ENCODE measurements around the gene AFTPH. TPM values are rescaled to one million over a fixed set of nuclear protein-coding genes. Genes with fewer than 3 reads are reported as not detected.

The AFTPH gene
- total RNA-seq, 2 experiments from 2014 or later, result 31.1 to 38.9 TPM

DNA sequence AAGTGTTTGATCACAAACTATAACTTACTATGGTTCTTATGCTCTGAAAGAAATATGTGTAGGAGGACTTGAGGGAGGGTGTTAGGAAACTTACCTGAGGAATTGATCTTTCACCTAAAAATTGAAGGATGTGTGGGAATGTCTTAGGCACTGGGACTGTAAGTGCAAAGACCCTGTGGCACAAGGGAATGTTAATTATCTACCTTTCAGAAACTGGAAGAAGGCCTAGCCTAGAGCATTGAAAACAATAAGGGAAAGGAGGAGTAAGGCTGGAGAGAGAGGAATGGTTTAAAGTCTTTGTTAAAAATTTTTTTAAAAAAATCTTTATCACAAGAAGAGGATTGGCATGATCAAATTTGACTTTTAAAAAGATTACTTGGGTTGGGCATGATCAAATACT, 7.9 kb downstream of the AFTPH start:
- no peak for DNase-seq
- CTCF ChIA-PET, result interaction anchor here (1.2 kb wide), 1 partner anchor 8 kb away, joined by 3 read pairs; the partner anchor contains the start of gene AFTPH
- H3K27me3 Mint-ChIP-seq, result no peaks in the 10 kb centered on the region
- H3K4me3 Mint-ChIP-seq, result no peak overlapping the region
- peaks cover 51% of the 10 kb centered on the region for H3K4me1 Mint-ChIP-seq
- H3K36me3 Mint-ChIP-seq (ENCODE audit: low read depth), result peaks cover 10% of the 10 kb centered on the region
- POLR2A ChIA-PET, result no interaction called here
- no peak overlapping the region for H3K27ac Mint-ChIP-seq
- H3K9me3 Mint-ChIP-seq, result no peaks in the 10 kb centered on the region

DNA sequence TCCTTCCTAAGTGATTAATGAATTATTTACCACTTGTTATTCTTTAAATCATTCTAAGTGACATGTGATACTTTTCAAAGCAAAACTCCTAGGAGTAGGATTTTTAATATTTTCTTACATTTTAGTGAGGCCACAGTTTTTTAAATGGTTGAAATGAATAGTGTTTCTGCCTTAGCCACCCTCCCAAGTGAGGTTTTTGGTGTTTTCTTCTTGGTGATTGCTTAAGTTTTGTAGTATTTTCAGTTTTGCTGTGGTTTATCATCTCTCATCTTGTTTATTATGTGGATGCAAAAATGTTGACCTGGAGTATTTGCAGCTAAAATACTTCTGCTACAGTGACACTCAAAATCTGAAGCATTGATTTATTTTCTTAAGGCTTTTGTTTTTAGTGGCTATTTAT, 9.8 kb downstream of the AFTPH start:
- ChIA-PET CTCF (interaction anchor here (0.6 kb wide), 1 partner anchor 162 kb away, joined by 4 read pairs; no protein-coding TSS in a partner anchor), POLR2A (no interaction called here)
- Mint-ChIP-seq H3K36me3 (ENCODE audit: low read depth) (peaks cover 7% of the 10 kb centered on the region), H3K27me3 (no peaks in the 10 kb centered on the region), H3K4me1 (peaks cover 48% of the 10 kb centered on the region), H3K4me3 (no peak overlapping the region), H3K27ac (peak overlapping the region; percentile 31), H3K9me3 (no peaks in the 10 kb centered on the region)
- no peak for DNase-seq

DNA sequence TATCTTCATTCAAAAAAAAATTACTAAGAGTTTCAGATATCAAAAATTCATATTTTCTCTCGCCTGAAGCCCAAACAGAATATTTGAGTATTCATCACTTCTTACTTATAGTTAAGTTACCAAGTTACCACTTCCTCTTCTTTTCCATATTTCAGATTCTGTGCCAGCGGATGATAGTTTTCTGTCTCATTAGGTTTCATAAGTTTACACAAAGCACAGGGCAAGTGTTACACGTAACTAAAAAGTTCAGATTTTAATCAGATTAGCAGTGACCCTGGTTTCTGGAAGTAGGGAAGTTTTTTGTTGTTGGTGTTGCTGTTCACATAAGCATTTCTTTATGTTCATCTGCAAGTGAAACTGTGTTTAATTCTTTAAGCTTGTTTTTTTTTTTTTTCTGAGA, 10.2 kb downstream of the AFTPH start:
- H3K27ac Mint-ChIP-seq, result no peak overlapping the region
- H3K4me1 Mint-ChIP-seq, result peaks cover 48% of the 10 kb centered on the region
- peaks cover 7% of the 10 kb centered on the region for H3K36me3 Mint-ChIP-seq (ENCODE audit: low read depth)
- CTCF ChIA-PET, result interaction anchor here (0.6 kb wide), 1 partner anchor 163 kb away, joined by 4 read pairs; no protein-coding TSS in a partner anchor
- no peak overlapping the region for H3K4me3 Mint-ChIP-seq
- H3K27me3 Mint-ChIP-seq, result no peaks in the 10 kb centered on the region
- no peak for DNase-seq
- no peaks in the 10 kb centered on the region for H3K9me3 Mint-ChIP-seq
- POLR2A ChIA-PET, result no interaction called here

DNA sequence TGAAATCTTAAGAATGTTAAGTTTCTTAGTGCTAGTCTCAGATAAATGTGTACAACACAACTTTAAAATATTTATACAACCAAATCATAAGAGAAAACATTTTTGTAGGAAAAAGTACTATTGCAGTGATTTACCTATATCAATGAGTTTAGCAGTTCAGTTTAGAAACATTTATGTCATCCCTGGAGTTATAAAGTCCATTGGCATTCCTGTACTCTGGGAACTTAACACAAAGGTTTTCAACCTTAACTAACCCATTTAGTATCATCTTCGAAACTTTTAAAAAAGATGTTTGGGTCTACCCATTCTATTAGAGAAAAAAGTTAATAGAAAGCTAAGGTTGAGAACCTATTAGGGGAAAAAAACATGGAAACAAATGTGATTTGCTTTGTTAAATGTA, 10.9 kb downstream of the AFTPH start:
- peaks cover 54% of the 10 kb centered on the region for H3K4me1 Mint-ChIP-seq
- H3K9me3 Mint-ChIP-seq, result no peaks in the 10 kb centered on the region
- H3K27me3 Mint-ChIP-seq, result no peaks in the 10 kb centered on the region
- ChIA-PET CTCF (no interaction called here), POLR2A (no interaction called here)
- no peak overlapping the region for H3K27ac Mint-ChIP-seq
- no peak for DNase-seq
- no peak overlapping the region for H3K4me3 Mint-ChIP-seq
- H3K36me3 Mint-ChIP-seq (ENCODE audit: low read depth), result peaks cover 7% of the 10 kb centered on the region

DNA sequence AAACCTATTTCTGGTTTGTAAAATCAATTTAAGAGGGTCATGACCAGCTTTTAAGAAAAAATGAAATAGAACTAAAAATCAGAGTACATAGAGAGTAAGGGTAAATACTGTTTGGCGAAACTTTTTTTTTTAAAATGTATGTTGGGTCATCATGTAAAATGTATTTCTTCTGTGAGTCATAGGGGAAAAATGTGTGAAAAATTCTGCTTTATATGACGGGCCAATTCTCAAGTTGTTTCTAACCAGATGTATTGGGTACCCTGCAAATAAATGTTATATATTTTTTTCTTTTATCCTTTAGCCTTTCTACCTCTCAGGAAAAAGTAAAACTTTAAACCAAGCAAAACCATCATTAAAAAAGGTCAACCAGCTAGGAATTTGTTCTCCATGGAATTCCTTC, 13.9 kb downstream of the AFTPH start:
- POLR2A ChIA-PET, result no interaction called here

GRCh38 chr2:64538764-64539433, 14.8 kb downstream of the AFTPH start:
- no peak for DNase-seq
- H3K4me1 Mint-ChIP-seq, result peaks cover 37% of the 10 kb centered on the region
- ChIA-PET CTCF (interaction anchor here (0.6 to 1.5 kb wide), 3 partner anchors 15 to 582 kb away, joined by 3 to 4 read pairs (median 3); partner anchors contain the start of gene AFTPH), POLR2A (no interaction called here)
- no peaks in the 10 kb centered on the region for H3K27me3 Mint-ChIP-seq
- H3K27ac Mint-ChIP-seq, result no peak overlapping the region
- H3K9me3 Mint-ChIP-seq, result no peaks in the 10 kb centered on the region
- no peak overlapping the region for H3K4me3 Mint-ChIP-seq
- peaks cover 5% of the 10 kb centered on the region for H3K36me3 Mint-ChIP-seq (ENCODE audit: low read depth)

More for the DNA sequence above, 13.9 kb downstream of the AFTPH start:
- H3K36me3 Mint-ChIP-seq (ENCODE audit: low read depth), result peaks cover 3% of the 10 kb centered on the region
- H3K27me3 Mint-ChIP-seq, result no peaks in the 10 kb centered on the region
- no peak overlapping the region for H3K4me3 Mint-ChIP-seq
- CTCF ChIA-PET, result interaction anchor here (0.8 kb wide), 1 partner anchor 13 kb away, joined by 4 read pairs; no protein-coding TSS in a partner anchor
- no peaks in the 10 kb centered on the region for H3K9me3 Mint-ChIP-seq
- no peak for DNase-seq
- H3K27ac Mint-ChIP-seq, result no peak overlapping the region
- H3K4me1 Mint-ChIP-seq, result peaks cover 40% of the 10 kb centered on the region

DNA sequence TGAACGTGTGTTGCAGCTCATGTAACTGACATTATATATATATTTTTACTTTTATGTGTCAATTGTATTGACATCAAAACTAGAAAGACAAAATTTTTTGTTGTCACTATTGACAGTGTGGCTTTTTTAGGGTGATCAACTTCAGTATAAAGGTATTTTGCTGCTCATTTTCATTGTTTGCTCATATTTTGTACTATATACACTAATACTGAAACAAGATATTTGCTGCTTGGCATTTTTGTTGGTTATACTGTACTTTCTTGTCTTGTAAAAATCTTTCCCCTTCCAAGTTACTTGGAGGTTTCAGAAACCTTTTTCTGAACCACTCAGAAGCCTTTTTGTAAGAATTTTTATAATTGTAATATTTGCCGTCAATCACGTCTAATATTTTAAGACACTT, 16.5 kb downstream of the AFTPH start:
- no peak for DNase-seq
- no peak overlapping the region for H3K4me3 Mint-ChIP-seq
- no peak overlapping the region for H3K27ac Mint-ChIP-seq
- H3K4me1 Mint-ChIP-seq, result peaks cover 29% of the 10 kb centered on the region
- no peaks in the 10 kb centered on the region for H3K9me3 Mint-ChIP-seq
- POLR2A ChIA-PET, result no interaction called here
- H3K36me3 Mint-ChIP-seq (ENCODE audit: low read depth), result peaks cover 5% of the 10 kb centered on the region
- CTCF ChIA-PET, result interaction anchor here (1.2 to 1.6 kb wide), 2 partner anchors 18 to 69 kb away, joined by 3 read pairs; no protein-coding TSS in a partner anchor
- no peaks in the 10 kb centered on the region for H3K27me3 Mint-ChIP-seq

- no peak for DNase-seq
- Mint-ChIP-seq H3K9me3 (no peaks in the 10 kb centered on the region), H3K36me3 (ENCODE audit: low read depth) (peaks cover 2% of the 10 kb centered on the region), H3K4me1 (peaks cover 25% of the 10 kb centered on the region), H3K4me3 (no peak overlapping the region), H3K27me3 (no peaks in the 10 kb centered on the region), H3K27ac (no peak overlapping the region)
- ChIA-PET POLR2A (no interaction called here), CTCF (interaction anchor here (1.0 to 1.2 kb wide), 2 partner anchors 19 to 26 kb away, joined by 3 read pairs; no protein-coding TSS in a partner anchor)
Measured at GRCh38 chr2:64541547-64541946, 17.4 kb downstream of the AFTPH start.

- Mint-ChIP-seq H3K27ac (no peak overlapping the region), H3K36me3 (ENCODE audit: low read depth) (peaks cover 2% of the 10 kb centered on the region), H3K9me3 (no peaks in the 10 kb centered on the region), H3K4me3 (no peak overlapping the region), H3K4me1 (peaks cover 23% of the 10 kb centered on the region), H3K27me3 (no peaks in the 10 kb centered on the region)
- ChIA-PET CTCF (interaction anchor here (0.6 to 1.0 kb wide), 4 partner anchors 16 to 151 kb away, joined by 3 to 4 read pairs (median 3); no protein-coding TSS in a partner anchor), POLR2A (no interaction called here)
- no peak for DNase-seq
Measured at GRCh38 chr2:64542071-64543007, 18.2 kb downstream of the AFTPH start.

DNA sequence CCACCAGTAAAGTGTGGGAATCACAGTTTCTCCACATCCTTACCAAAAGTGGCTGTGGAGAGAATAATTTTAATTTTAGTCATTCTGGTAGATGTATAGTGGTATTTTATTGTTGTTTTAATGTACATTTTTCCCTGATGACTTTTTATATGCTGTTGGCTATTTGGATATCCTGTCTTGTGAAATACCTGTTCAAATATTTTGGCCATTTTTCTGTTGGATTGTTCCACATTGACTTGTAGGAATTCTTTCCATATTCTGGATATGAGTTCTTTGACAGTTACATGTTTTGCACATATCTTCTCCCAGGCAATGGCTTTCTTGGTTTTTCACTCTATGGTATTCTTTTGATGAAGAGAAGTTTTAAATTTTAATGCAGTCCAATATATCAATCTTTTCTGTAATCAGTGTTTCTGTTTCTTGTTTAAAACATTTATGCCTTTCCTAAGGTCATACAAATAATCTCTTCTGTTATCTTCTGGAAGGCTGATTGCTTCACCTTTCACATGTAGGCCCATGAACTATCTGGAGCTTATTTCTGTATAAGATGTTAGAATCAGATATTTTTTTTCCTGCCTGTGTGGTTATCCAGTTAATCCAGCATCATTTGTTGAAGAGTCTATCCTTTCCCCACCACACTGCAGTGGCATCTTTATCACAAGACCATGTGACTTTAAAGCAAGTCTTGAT, 19.0 kb downstream of the AFTPH start:
- no peak for DNase-seq
- Mint-ChIP-seq H3K9me3 (no peaks in the 10 kb centered on the region), H3K27ac (no peak overlapping the region), H3K27me3 (no peaks in the 10 kb centered on the region), H3K4me1 (peaks cover 20% of the 10 kb centered on the region), H3K36me3 (ENCODE audit: low read depth) (peaks cover 2% of the 10 kb centered on the region), H3K4me3 (no peak overlapping the region)
- POLR2A ChIA-PET, result no interaction called here
- CTCF ChIA-PET, result interaction anchor here (0.7 kb wide), 1 partner anchor 150 kb away, joined by 4 read pairs; no protein-coding TSS in a partner anchor

DNA sequence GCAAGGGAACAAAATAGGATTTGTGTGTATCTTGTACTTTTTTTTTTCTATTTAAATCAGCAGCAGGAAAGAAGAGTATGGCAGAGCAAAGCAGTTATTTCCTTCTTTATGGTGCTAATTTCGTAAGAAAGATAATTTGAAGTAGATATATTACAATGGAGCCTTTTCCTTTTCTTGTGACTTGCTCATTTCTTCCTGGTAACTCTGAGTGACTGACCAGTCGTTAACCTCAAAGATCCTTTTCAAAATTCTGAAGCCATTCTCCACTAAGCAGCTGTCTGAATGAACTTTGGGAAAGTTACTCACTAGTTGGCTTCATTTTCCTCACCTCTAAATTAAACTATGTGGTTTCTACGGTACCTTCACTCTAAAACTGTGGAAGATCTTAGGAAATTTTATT, 24.6 kb downstream of the AFTPH start:
- Mint-ChIP-seq H3K4me1 (no peaks in the 10 kb centered on the region), H3K9me3 (no peaks in the 10 kb centered on the region), H3K4me3 (no peak overlapping the region), H3K27ac (no peak overlapping the region), H3K27me3 (no peaks in the 10 kb centered on the region), H3K36me3 (ENCODE audit: low read depth) (peaks cover 23% of the 10 kb centered on the region)
- no peak for DNase-seq
- ChIA-PET CTCF (no interaction called here), POLR2A (no interaction called here)

DNA sequence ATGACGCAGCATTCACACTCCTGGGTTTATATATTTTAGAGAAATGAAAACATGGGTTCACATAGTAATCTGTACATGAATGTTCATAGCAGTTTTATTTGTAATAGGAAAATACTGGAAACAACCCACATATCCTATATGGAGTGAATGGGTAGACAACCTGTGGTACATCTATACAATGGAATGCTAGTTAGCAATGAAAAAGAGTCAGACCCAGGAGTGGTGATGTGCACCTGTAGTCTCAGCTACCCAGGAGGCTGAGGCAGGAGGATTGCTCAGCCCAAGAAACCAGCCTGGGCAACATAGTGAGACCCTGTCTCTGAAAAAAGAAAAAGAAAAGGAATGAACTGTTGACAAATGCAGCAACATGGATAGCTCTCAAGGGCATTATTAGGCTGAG, 25.9 kb downstream of the AFTPH start:
- POLR2A ChIA-PET, result no interaction called here
- H3K4me1 Mint-ChIP-seq, result no peaks in the 10 kb centered on the region
- no peak for DNase-seq
- H3K36me3 Mint-ChIP-seq (ENCODE audit: low read depth), result peaks cover 23% of the 10 kb centered on the region
- H3K27ac Mint-ChIP-seq, result no peak overlapping the region
- no peaks in the 10 kb centered on the region for H3K9me3 Mint-ChIP-seq
- H3K27me3 Mint-ChIP-seq, result no peaks in the 10 kb centered on the region
- no peak overlapping the region for H3K4me3 Mint-ChIP-seq
- CTCF ChIA-PET, result interaction anchor here (1.0 kb wide), 1 partner anchor 59 kb away, joined by 3 read pairs; no protein-coding TSS in a partner anchor
